Naive thymus-derived CD8-positive, alpha-beta T cell (primary cell): ENCODE data around the gene CCDC39. TPM values are rescaled to one million over a fixed set of nuclear protein-coding genes. Genes with fewer than 3 reads are reported as not detected.
"Not testable (repeated sequence)": the region's sequence is repeated elsewhere in the genome, so short reads cannot be mapped to it uniquely, and the experiment has no call there.

Source experiments
- ATAC-seq, 2 donors: fragments of 150-1000 bp; cut with Tn5 transposase in 1 of 2; sonication (Bioruptor Pico), chemical (Tn5 transposase) in 1 of 2; 1 replicate in 1 of 2; 2 replicates in 1 of 2; pipeline ENCODE4 v1.10.0; 2021; ENCODE audit warnings: mild to moderate bottlenecking in 2 of 2, moderate library complexity in 2 of 2
- POLR2A ChIA-PET: fragments of 350-600 bp; sonication (Branson Sonifier 250); formaldehyde crosslinking; loops from one replicate; lab custom pipeline; 2021; ENCODE audit warnings: antibody characterized with exemption; lab: Charles Lee
- DNase-seq, 10 donors: peaks; one replicate each; pipeline versions ENCODE4 v3.0.0 to v3.0.0-alpha.2; 2020 to 2022
- H3K27ac Mint-ChIP-seq, 10 donors: one replicate each; pipeline ENCODE4 v1.8.0; 2020 to 2022; ENCODE audit warnings: mild to moderate bottlenecking in 10 of 10, mixed read lengths in 10 of 10, moderate library complexity in 4 of 10, inconsistent platforms in 1 of 10
- H3K27me3 Mint-ChIP-seq, 5 donors: one replicate each; pipeline ENCODE4 v1.8.0; 2021 to 2022; ENCODE audit warnings: mixed read lengths in 5 of 5
- H3K36me3 Mint-ChIP-seq, 3 donors: one replicate each; pipeline ENCODE4 v1.8.0; 2020 to 2022; ENCODE audit warnings: mixed read lengths in 3 of 3, mild to moderate bottlenecking in 2 of 3, inconsistent platforms in 1 of 3
- H3K4me1 Mint-ChIP-seq, 4 donors: one replicate each; pipeline ENCODE4 v1.8.0; 2021 to 2022; ENCODE audit warnings: mixed read lengths in 4 of 4
- H3K4me3 Mint-ChIP-seq, 10 donors: one replicate each; pipeline ENCODE4 v1.8.0; 2020 to 2022; ENCODE audit warnings: mild to moderate bottlenecking in 10 of 10, mixed read lengths in 10 of 10, moderate library complexity in 6 of 10, inconsistent platforms in 1 of 10
- H3K9me3 Mint-ChIP-seq, 9 donors: one replicate each; pipeline ENCODE4 v1.8.0; 2020 to 2022; ENCODE audit warnings: mixed read lengths in 9 of 9, mild to moderate bottlenecking in 3 of 9, inconsistent platforms in 1 of 9, moderate library complexity in 1 of 9
- polyA plus RNA-seq, 3 donors: library from polyadenylated mRNA; unstranded; fragments of 300-500 nt; fragmentation: Illumina TruSeq; gene quantifications; one replicate each; pipeline ENCODE4 v1.2.3, GENCODE V29; 2021
- total RNA-seq, 8 experiments: library from RNA in 2 of 8; stranded (reverse) in 2 of 8; gene quantifications; one replicate each; pipeline ENCODE4 v1.2.3 and lab custom pipeline; 2021 to 2026

The CCDC39 gene
- total and polyA plus RNA-seq, 5 experiments from 2014 or later, result 1.1 TPM; not detected in 4

DNA sequence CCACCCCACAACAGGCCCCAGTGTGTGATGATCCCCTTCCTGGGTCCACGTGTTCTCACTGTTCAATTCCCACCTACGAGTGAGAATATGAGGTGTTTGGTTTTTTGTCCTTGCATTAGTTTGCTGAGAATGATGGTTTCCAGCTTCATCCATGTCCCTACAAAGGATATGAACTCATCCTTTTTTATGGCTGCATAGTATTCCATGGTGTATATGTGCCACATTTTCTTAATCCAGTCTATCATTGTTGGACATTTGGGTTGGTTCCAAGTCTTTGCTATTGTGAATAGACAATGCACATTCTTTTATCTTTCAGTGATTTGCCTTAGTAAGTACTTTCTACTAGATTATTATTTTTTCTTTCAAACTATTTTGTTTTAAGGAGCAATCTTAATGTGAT is 60.7 kb downstream of the CCDC39 start:
- H3K4me1 Mint-ChIP-seq, H3K27me3 Mint-ChIP-seq, ATAC-seq, H3K4me3 Mint-ChIP-seq, DNase-seq, H3K27ac Mint-ChIP-seq, H3K9me3 Mint-ChIP-seq: not testable (repeated sequence)
- H3K36me3 Mint-ChIP-seq, result peaks cover 0 to 11% (median 8%) of the 10 kb centered on the region in 3 donors
- POLR2A ChIA-PET, result interaction anchor here (1.5 kb wide), 1 partner anchor 17 kb away, joined by 3 read pairs; the partner anchor contains the start of gene TTC14

DNA sequence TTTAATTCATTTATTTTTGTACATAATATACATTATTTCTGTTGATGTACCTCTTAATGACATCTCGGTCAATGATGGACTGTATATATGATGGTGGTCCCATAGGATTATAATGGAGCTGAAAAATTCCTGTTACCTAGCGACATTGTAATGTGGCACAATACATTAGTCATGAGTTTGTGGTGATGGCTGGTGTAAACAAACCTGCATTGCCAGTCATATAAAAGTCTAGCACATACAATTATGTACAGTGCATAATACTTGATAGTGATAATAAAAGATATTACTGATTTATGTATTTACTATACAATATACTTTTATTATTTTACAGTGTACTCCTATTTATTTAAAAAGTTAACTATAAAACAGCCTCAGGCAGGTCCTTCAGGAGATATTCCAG is 62.2 kb downstream of the CCDC39 start:
- Mint-ChIP-seq H3K4me1 (no peaks in the 10 kb centered on the region), H3K36me3 (peaks cover 0 to 26% (median 8%) of the 10 kb centered on the region in 3 donors), H3K4me3 (no peak overlapping the region), H3K27ac (no peak overlapping the region), H3K27me3 (no peaks in the 10 kb centered on the region), H3K9me3 (peaks cover 0 to 3% (median 0%) of the 10 kb centered on the region in 9 donors)
- POLR2A ChIA-PET, result interaction anchor here (1.5 kb wide), 1 partner anchor 15 kb away, joined by 3 read pairs; the partner anchor contains the start of gene TTC14
- ATAC-seq (no peak), DNase-seq (no peak)

DNA sequence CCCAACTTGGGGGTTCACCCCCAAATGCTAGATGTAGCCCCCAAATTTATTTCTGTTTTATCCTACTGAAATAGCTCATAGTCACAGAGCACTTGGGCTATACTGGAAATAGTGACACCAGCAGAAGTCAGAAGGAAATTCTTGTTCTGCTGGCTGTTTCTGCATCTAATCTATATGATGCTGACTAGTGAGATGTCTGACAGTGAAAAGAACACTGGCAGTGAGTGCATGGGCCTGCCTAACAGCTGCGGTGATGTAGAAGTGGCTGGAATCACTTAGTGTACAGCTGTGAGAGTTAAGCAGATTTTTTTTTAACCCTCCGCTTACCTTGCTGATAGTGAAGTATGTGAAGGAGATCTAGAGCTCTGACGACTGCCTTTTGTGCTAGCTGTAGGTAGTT is 63.3 kb downstream of the CCDC39 start:
- Mint-ChIP-seq H3K27ac (peak overlapping the region in 7 of 10 donors; percentile 33 to 82 (median 46)), H3K36me3 (peaks cover 0 to 36% (median 8%) of the 10 kb centered on the region in 3 donors), H3K4me1 (no peaks in the 10 kb centered on the region)

GRCh38 chr3:180612364-180612763 is 66.9 kb downstream of the CCDC39 start:
- POLR2A ChIA-PET, result no interaction called here
- Mint-ChIP-seq H3K36me3 (peaks cover 7 to 65% (median 18%) of the 10 kb centered on the region in 3 donors), H3K9me3 (no peaks in the 10 kb centered on the region), H3K4me1 (peaks cover 0 to 4% (median 2%) of the 10 kb centered on the region in 4 donors), H3K27me3 (no peaks in the 10 kb centered on the region), H3K4me3 (no peak overlapping the region), H3K27ac (peak overlapping the region in 4 of 10 donors; percentile 5 to 47 (median 28))
- ATAC-seq (peak in 1 of 2 donors; percentile 36), DNase-seq (no peak)

More for the DNA sequence above, 63.3 kb downstream of the CCDC39 start:
- Mint-ChIP-seq H3K4me3 (no peak overlapping the region), H3K27me3 (no peaks in the 10 kb centered on the region), H3K9me3 (peaks cover 0 to 3% (median 0%) of the 10 kb centered on the region in 9 donors)
- ATAC-seq (no peak), DNase-seq (no peak)
- POLR2A ChIA-PET, result interaction anchor here (1.4 kb wide), 1 partner anchor 14 kb away, joined by 3 read pairs; the partner anchor contains the start of gene TTC14

GRCh38 chr3:180611006-180611405 is 68.3 kb downstream of the CCDC39 start:
- Mint-ChIP-seq H3K4me3 (no peak overlapping the region), H3K27me3 (no peaks in the 10 kb centered on the region), H3K4me1 (peaks cover 4 to 11% (median 7%) of the 10 kb centered on the region in 4 donors), H3K27ac (no peak overlapping the region), H3K36me3 (peaks cover 7 to 79% (median 21%) of the 10 kb centered on the region in 3 donors), H3K9me3 (no peaks in the 10 kb centered on the region)
- no peak for ATAC-seq
- POLR2A ChIA-PET, result interaction anchor here (1.8 kb wide), 1 partner anchor 9 kb away, joined by 7 read pairs; the partner anchor contains the start of gene TTC14
- DNase-seq, result no peak

- DNase-seq (peak; percentile 78 to 96 (median 92)), ATAC-seq (peak; percentile 88 to 92)
- Mint-ChIP-seq H3K4me3 (peak within 1 kb of the TSS; percentile 87 to 99 (median 95)), H3K4me1 (peaks cover 3 to 49% (median 43%) of the 10 kb centered on the region in 4 donors), H3K9me3 (peaks cover 0 to 13% (median 3%) of the 10 kb centered on the region in 9 donors), H3K27ac (peak within 1 kb of the TSS; percentile 93 to 99 (median 98)), H3K27me3 (peaks cover 4 to 28% (median 14%) of the 10 kb centered on the region in 5 donors), H3K36me3 (peaks cover 3 to 46% (median 24%) of the 10 kb centered on the region in 3 donors)
- POLR2A ChIA-PET, result interaction anchor here (0.9 to 2.5 kb wide), 11 partner anchors 8 to 1454 kb away, joined by 3 to 19 read pairs (median 4); partner anchors contain the start of genes DNAJC19, FXR1, MRPL47 and NDUFB5
These were observed 77.3 kb downstream of the CCDC39 start, which contains the start of gene TTC14 for GRCh38 chr3:180601688-180602666. TSS of gene TTC14 (plus strand) at chr3:180602163. CDS start at chr3:180602262, 99 bp downstream.

GRCh38 chr3:180600473-180600872 is 78.8 kb downstream of the CCDC39 start:
- ATAC-seq (no peak), DNase-seq (no peak)
- H3K4me1 Mint-ChIP-seq, result peaks cover 3 to 38% (median 36%) of the 10 kb centered on the region in 4 donors
- H3K9me3 Mint-ChIP-seq, result peaks cover 0 to 13% (median 3%) of the 10 kb centered on the region in 9 donors
- peak overlapping the region in 4 of 10 donors; percentile 90 to 98 (median 96) for H3K4me3 Mint-ChIP-seq
- H3K27me3 Mint-ChIP-seq, result peaks cover 10 to 38% (median 25%) of the 10 kb centered on the region in 5 donors
- H3K27ac Mint-ChIP-seq, result peak overlapping the region in 4 of 10 donors; percentile 42 to 99 (median 78)
- H3K36me3 Mint-ChIP-seq, result peaks cover 3 to 32% (median 17%) of the 10 kb centered on the region in 3 donors
- POLR2A ChIA-PET, result interaction anchor here (1.3 to 2.5 kb wide), 2 partner anchors 8 to 312 kb away, joined by 3 to 19 read pairs; partner anchors contain the start of gene FXR1

- POLR2A ChIA-PET, result no interaction called here
- ATAC-seq, result no peak
- peaks cover 23 to 73% (median 51%) of the 10 kb centered on the region in 5 donors for H3K27me3 Mint-ChIP-seq
- no peak overlapping the region for H3K4me3 Mint-ChIP-seq
- H3K4me1 Mint-ChIP-seq, result no peaks in the 10 kb centered on the region
- no peak for DNase-seq
- H3K9me3 Mint-ChIP-seq, result peaks cover 0 to 3% (median 0%) of the 10 kb centered on the region in 9 donors
- H3K27ac Mint-ChIP-seq, result no peak overlapping the region
- H3K36me3 Mint-ChIP-seq, result peaks cover 0 to 5% (median 2%) of the 10 kb centered on the region in 3 donors
These were observed 83.7 kb downstream of the CCDC39 start for GRCh38 chr3:180595559-180595935.

DNA sequence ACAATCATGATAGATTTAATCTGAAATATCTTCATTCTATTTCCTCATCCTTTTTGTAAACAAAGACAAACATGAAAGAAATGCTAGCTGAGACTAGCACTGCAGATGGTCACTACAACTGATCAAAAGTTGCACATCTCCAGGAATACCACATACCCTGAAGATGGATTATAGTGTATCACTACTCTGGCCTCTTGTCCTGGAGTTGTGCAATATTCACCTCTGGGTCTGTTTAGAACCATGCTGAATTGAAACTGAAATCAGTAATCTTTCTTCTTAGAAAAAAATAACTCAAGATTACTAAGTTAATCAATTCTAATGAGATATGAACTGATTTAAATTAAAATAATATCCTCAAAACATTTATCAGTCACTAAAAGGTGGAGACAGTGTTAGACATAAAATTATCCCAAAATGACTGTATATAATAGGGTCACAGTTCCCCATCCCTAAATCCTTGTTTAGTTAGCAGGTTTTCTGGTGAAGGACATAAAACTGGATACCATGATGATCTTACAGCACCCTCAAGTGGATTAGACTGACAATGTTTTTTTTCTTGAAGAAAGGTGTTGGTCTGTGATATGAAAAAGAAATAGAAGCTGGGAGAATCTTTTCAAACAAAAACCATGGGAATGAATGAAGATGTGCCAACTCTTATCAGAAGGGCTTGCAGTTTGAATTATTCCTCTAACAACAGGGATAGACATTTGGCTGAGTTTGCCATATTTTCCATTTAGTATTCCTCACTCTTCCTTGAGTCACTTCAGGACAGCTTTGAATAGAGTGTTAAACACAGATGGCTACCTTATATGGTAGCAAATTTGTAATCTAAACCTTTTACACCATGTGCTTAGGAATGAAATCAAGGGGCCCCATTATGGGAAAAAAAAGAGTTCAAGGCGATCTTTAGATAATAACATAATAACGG is 84.4 kb downstream of the CCDC39 start:
- POLR2A ChIA-PET, result no interaction called here
- no peak overlapping the region for H3K27ac Mint-ChIP-seq
- H3K4me1 Mint-ChIP-seq, result no peaks in the 10 kb centered on the region
- ATAC-seq, result no peak
- DNase-seq, result no peak
- H3K4me3 Mint-ChIP-seq, result no peak overlapping the region
- H3K27me3 Mint-ChIP-seq, result peaks cover 23 to 71% (median 51%) of the 10 kb centered on the region in 5 donors
- H3K36me3 Mint-ChIP-seq, result peaks cover 0 to 5% (median 2%) of the 10 kb centered on the region in 3 donors
- peaks cover 0 to 3% (median 0%) of the 10 kb centered on the region in 9 donors for H3K9me3 Mint-ChIP-seq

DNA sequence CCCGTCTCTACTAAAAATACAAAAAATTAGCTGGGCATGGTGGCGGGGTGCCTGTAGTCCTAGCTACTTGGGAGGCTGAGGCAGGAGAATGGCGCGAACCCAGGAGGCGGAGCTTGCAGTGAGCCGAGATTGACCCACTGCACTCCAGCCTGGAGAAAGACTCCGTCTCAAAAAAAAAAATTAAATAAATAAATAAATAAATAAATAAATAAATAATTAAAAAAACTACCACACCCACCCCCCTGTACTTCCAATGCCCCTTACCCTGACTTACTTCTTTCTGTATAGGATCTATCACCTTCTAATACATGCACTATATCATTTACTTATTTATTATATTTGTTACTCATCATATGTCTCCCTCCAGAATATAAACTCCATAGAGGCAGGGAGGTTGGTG is 85.7 kb downstream of the CCDC39 start:
- not testable (repeated sequence) for ATAC-seq, H3K27ac Mint-ChIP-seq, H3K4me1 Mint-ChIP-seq, H3K9me3 Mint-ChIP-seq, DNase-seq, H3K4me3 Mint-ChIP-seq
- Mint-ChIP-seq H3K27me3 (peaks cover 24 to 58% (median 47%) of the 10 kb centered on the region in 5 donors), H3K36me3 (peaks cover 0 to 17% (median 0%) of the 10 kb centered on the region in 3 donors)
- POLR2A ChIA-PET, result interaction anchor here (0.6 kb wide), 1 partner anchor 1317 kb away, joined by 7 read pairs; no protein-coding TSS in a partner anchor

DNA sequence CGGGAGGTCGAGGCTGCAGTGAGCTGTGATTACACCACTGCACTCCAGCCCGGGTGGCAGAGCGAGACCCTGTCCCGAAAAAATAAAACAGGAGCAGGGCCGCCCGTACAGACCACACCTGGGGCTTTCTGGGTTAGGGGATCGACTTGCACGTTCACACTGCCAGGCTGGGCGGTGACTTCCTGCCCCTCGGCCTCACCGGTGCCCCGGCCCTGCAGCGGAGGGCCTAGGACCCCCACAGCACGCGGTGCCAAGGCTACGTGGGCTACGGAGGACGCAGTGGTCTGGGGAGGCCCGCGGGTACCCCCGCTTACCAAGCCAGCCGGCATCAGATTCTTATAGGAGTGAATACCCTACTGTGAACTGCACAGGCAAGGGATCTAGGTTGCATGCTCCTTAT is 88.9 kb downstream of the CCDC39 start:
- Mint-ChIP-seq H3K27ac (no peak overlapping the region), H3K27me3 (peaks cover 31 to 58% (median 46%) of the 10 kb centered on the region in 5 donors), H3K36me3 (peaks cover 0 to 25% (median 3%) of the 10 kb centered on the region in 3 donors), H3K4me3 (no peak overlapping the region), H3K9me3 (peaks cover 0 to 2% (median 0%) of the 10 kb centered on the region in 9 donors), H3K4me1 (peaks cover 0 to 2% (median 0%) of the 10 kb centered on the region in 4 donors)
- no peak for ATAC-seq
- no peak for DNase-seq
- POLR2A ChIA-PET, result no interaction called here
